ENCODE results near the gene RCAN2.

RCAN2 gene

GRCh38 chr6:46491628-46492547 lies 639 bp upstream of the RCAN2 start:
- DNase-seq, result no peak

- DNase-seq, result no peak
Measured at GRCh38 chr6:46490425-46491200, 636 bp downstream of the RCAN2 start.

- DNase-seq, result no peak
Measured at GRCh38 chr6:46486181-46486580, 5.1 kb downstream of the RCAN2 start.

- no peak for DNase-seq
Measured at GRCh38 chr6:46484081-46484820, 7.0 kb downstream of the RCAN2 start.

GRCh38 chr6:46476301-46476700 lies 14.9 kb downstream of the RCAN2 start:
- no peak for DNase-seq

GRCh38 chr6:46473881-46474280 lies 17.4 kb downstream of the RCAN2 start:
- DNase-seq, result no peak

- DNase-seq, result no peak
Measured at GRCh38 chr6:46472243-46472642, 19.0 kb downstream of the RCAN2 start.

GRCh38 chr6:46469021-46469420 lies 22.2 kb downstream of the RCAN2 start:
- no peak for DNase-seq

GRCh38 chr6:46468403-46469010 lies 22.7 kb downstream of the RCAN2 start:
- DNase-seq, result no peak

- no peak for DNase-seq
Measured at GRCh38 chr6:46466570-46466969, 24.7 kb downstream of the RCAN2 start.

GRCh38 chr6:46465294-46466165 lies 25.7 kb downstream of the RCAN2 start:
- DNase-seq, result no peak

GRCh38 chr6:46456297-46456696 lies 35.0 kb downstream of the RCAN2 start:
- DNase-seq, result no peak

- no peak for DNase-seq
Measured at GRCh38 chr6:46454691-46455090, 36.6 kb downstream of the RCAN2 start.

- DNase-seq, result no peak
Measured at GRCh38 chr6:46453741-46454316, 37.4 kb downstream of the RCAN2 start.

- DNase-seq, result no peak
Measured at GRCh38 chr6:46453216-46453615, 38.0 kb downstream of the RCAN2 start.

GRCh38 chr6:46452312-46452917 lies 38.8 kb downstream of the RCAN2 start:
- peak; percentile 53 for DNase-seq

GRCh38 chr6:46451343-46451742 lies 39.9 kb downstream of the RCAN2 start:
- DNase-seq, result no peak

GRCh38 chr6:46444772-46445454 lies 46.3 kb downstream of the RCAN2 start:
- no peak for DNase-seq

GRCh38 chr6:46443623-46444022 lies 47.6 kb downstream of the RCAN2 start:
- no peak for DNase-seq

- no peak for DNase-seq
Measured at GRCh38 chr6:46440641-46441040, 50.6 kb downstream of the RCAN2 start.
